Measurements from ENCODE around the gene FILIP1L. TPM values are rescaled to one million over a fixed set of nuclear protein-coding genes. Genes with fewer than 3 reads are reported as not detected.

Gene FILIP1L
- total RNA-seq, 4 donors from 2014 or later: 4.4 to 17.7 (median 13.2) TPM

DNA sequence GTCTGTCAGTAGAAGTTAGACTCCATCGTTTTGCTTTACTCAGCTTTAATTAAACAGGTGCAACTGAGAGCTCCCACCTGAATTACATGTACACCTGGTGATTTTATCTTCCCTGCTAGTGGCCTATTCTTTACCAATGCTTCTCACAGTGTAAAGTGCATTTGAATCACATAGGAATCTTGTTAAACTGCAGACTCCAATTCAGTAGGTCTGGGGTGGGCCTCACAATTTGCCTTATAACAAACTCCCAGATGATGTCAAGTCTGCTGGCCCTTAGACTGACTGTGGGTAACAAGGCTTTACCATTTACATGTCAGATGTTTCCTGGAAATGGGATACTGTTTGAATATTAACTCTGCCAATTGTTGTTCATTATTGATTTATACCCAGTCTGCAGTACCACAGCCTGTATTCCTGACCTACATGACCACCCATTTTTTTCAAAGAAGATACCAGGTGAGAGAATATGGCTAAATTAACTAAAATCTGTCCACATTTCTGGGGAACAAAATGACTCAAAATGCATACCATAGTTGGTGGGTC lies 259.5 kb downstream of the FILIP1L start:
- Histone ChIP-seq H3K4me1 (no peaks in the 10 kb centered on the region), H3K9me3 (no peaks in the 10 kb centered on the region), H3K27ac (no peak overlapping the region), H3K36me3 (peaks cover 0 to 3% of the 10 kb centered on the region in 2 donors), H3K27me3 (no peaks in the 10 kb centered on the region), H3K4me3 (replicated peaks in 1 of 3) (no peak overlapping the region)
- intact Hi-C loops (cut with DNase I): no loop called here
- TF ChIP-seq POLR2A (IDR thresholded peaks at IDR 0.05): no peak
- TF ChIP-seq, protein P1, sequence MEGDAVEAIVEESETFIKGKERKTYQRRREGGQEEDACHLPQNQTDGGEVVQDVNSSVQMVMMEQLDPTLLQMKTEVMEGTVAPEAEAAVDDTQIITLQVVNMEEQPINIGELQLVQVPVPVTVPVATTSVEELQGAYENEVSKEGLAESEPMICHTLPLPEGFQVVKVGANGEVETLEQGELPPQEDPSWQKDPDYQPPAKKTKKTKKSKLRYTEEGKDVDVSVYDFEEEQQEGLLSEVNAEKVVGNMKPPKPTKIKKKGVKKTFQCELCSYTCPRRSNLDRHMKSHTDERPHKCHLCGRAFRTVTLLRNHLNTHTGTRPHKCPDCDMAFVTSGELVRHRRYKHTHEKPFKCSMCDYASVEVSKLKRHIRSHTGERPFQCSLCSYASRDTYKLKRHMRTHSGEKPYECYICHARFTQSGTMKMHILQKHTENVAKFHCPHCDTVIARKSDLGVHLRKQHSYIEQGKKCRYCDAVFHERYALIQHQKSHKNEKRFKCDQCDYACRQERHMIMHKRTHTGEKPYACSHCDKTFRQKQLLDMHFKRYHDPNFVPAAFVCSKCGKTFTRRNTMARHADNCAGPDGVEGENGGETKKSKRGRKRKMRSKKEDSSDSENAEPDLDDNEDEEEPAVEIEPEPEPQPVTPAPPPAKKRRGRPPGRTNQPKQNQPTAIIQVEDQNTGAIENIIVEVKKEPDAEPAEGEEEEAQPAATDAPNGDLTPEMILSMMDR (IDR thresholded peaks at IDR 0.05): no peak
- no peak for DNase-seq
- 89 to 93% methylated on average over 1 of the region's 1 CpG for WGBS, 2 donors

DNA sequence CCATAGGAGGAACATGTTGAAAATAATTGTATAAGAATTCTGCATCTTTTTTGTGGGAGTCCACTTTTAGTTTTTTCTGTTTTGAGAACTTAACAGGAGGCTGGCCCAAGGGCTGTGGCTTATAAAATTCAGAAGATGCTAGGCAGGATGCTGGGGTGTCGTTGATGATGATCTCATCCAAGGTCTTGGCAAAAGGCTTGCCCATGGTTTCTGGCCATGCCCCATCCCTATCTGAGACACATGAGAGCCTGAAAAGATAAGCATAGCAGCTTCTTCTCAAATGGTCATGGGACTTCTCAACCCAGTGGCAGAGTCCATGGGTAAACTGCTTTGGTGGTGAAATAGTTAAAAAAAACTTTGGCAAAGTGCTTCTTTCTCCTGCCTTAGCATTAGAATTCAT lies 261.4 kb downstream of the FILIP1L start:
- intact Hi-C loops (cut with DNase I): no loop called here
- Histone ChIP-seq H3K4me1 (no peaks in the 10 kb centered on the region), H3K4me3 (replicated peaks in 1 of 3) (no peak overlapping the region), H3K27ac (no peak overlapping the region), H3K27me3 (no peaks in the 10 kb centered on the region), H3K9me3 (no peaks in the 10 kb centered on the region), H3K36me3 (peaks cover 0 to 3% of the 10 kb centered on the region in 2 donors)
- no peak for DNase-seq
- TF ChIP-seq, protein P1 (IDR thresholded peaks at IDR 0.05): no peak
- no peak for TF ChIP-seq POLR2A (IDR thresholded peaks at IDR 0.05)
- WGBS, 2 donors: 87 to 89% methylated on average over 1 of the region's 1 CpG

DNA sequence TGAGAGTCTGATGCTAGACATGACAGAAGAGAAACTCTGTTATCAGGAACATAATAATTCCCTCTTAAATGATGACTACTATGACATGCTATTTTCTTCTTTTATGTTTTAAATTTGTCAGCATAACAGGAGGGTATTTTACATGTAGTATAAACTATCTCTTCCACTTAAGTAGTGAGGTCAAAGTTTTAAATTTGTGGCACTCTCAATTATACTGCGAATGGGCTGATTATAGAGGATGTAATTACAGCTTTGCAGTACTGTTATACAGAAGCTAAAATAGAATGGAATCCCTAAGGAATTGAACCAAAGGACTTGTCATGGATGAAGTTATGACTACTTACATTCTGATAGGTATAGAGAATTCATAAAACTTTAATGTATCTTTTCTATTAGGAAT lies 262.3 kb downstream of the FILIP1L start:
- WGBS, 2 donors: 93% methylated on average over 1 of the region's 1 CpG
- Histone ChIP-seq H3K4me3 (replicated peaks in 1 of 3) (no peak overlapping the region), H3K9me3 (no peaks in the 10 kb centered on the region), H3K4me1 (no peaks in the 10 kb centered on the region), H3K27ac (no peak overlapping the region), H3K36me3 (peaks cover 0 to 3% of the 10 kb centered on the region in 2 donors), H3K27me3 (no peaks in the 10 kb centered on the region)
- TF ChIP-seq POLR2A (IDR thresholded peaks at IDR 0.05): no peak
- TF ChIP-seq, protein P1 (IDR thresholded peaks at IDR 0.05): no peak
- intact Hi-C loops (cut with DNase I): no loop called here
- no peak for DNase-seq

DNA sequence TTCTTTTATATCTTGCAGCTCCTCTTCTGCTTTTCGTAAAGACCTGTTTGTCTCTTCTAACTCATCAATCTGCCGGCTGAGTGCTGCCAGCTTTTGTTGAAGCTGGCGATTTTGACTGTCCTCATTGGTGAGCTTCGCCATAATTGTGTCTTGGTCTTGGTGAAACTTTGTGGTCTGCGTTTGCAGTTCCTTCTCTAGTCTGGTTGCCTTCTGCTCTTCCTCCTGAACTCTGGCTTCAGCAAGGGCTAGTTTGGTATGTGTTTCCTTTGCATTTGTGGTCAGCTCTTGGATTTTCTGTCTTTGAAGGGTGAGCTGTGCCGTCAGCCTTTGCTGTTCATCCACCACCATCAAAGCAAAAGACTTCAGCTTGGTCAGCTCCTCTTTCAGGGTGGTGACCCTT lies 263.7 kb downstream of the FILIP1L start:
- H3K27ac ChIP-seq: no peak overlapping the region
- H3K36me3 ChIP-seq: peaks cover 0 to 3% of the 10 kb centered on the region in 2 donors
- H3K9me3 ChIP-seq: no peaks in the 10 kb centered on the region
- no peaks in the 10 kb centered on the region for H3K4me1 ChIP-seq
- intact Hi-C loops (cut with DNase I): no loop called here
- WGBS, 2 donors: 92 to 94% methylated on average over 6 of the region's 6 CpGs
- DNase-seq: no peak
- H3K27me3 ChIP-seq: no peaks in the 10 kb centered on the region
- TF ChIP-seq, protein P1 (IDR thresholded peaks at IDR 0.05): no peak
- TF ChIP-seq POLR2A (IDR thresholded peaks at IDR 0.05): no peak
- H3K4me3 ChIP-seq (replicated peaks in 1 of 3): no peak overlapping the region

DNA sequence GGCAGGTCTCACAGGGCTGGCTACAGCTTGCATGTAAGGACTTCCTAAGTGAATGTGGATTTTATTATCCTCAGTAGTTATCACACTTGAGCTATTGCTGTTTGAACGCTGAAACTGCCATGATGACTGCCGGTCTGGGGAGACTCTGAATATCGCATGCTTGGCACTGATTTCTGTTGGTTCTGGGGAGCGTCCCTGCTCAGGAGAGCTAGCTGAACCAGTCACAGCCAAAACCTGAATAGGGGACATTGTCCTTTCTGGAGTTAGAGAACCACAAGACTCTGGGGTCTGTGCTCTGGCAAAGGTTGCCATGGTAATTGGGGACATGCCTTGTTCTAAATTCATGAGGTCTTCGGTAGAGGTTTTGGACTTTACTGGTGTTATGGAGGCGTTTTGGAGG lies 265.9 kb downstream of the FILIP1L start:
- intact Hi-C loops (cut with DNase I): no loop called here
- no peak for DNase-seq
- Histone ChIP-seq H3K36me3 (peaks cover 0 to 3% of the 10 kb centered on the region in 2 donors), H3K27me3 (no peaks in the 10 kb centered on the region), H3K9me3 (no peaks in the 10 kb centered on the region), H3K4me3 (replicated peaks in 1 of 3) (no peak overlapping the region), H3K27ac (no peak overlapping the region), H3K4me1 (no peaks in the 10 kb centered on the region)
- 94 to 95% methylated on average over 6 of the region's 6 CpGs for WGBS, 2 donors
- TF ChIP-seq POLR2A (IDR thresholded peaks at IDR 0.05): no peak
- TF ChIP-seq, protein P1 (IDR thresholded peaks at IDR 0.05): no peak

All from thyroid gland (tissue), 4 donors.